Neuron (in vitro differentiated cells): ENCODE results near the gene CLEC1A.

Experiments
- H2AFZ ChIP-seq: one replicate; pipeline ENCODE4 v1.6.1; 2013; ENCODE audit warnings: low read depth, mild to moderate bottlenecking, inconsistent platforms, low read length, moderate library complexity
- H3K27me3 ChIP-seq: one replicate; pipeline ENCODE4 v1.6.1; 2013; ENCODE audit warnings: low read length; ENCODE audit not compliant: insufficient read depth
- H3K36me3 ChIP-seq: one replicate; pipeline ENCODE4 v1.6.1; 2013; ENCODE audit warnings: low read length; ENCODE audit not compliant: insufficient read depth
- H3K4me1 ChIP-seq: one replicate; pipeline ENCODE4 v1.6.1; 2013; ENCODE audit warnings: low read length; ENCODE audit not compliant: insufficient read depth
- H3K4me3 ChIP-seq: 2 replicates; pipeline ENCODE4 v1.5.1; 2013; ENCODE audit warnings: mild to moderate bottlenecking, low read length, moderate library complexity
- H3K9me3 ChIP-seq: one replicate; pipeline ENCODE4 v1.6.1; 2013; ENCODE audit warnings: low read length

CLEC1A gene

DNA sequence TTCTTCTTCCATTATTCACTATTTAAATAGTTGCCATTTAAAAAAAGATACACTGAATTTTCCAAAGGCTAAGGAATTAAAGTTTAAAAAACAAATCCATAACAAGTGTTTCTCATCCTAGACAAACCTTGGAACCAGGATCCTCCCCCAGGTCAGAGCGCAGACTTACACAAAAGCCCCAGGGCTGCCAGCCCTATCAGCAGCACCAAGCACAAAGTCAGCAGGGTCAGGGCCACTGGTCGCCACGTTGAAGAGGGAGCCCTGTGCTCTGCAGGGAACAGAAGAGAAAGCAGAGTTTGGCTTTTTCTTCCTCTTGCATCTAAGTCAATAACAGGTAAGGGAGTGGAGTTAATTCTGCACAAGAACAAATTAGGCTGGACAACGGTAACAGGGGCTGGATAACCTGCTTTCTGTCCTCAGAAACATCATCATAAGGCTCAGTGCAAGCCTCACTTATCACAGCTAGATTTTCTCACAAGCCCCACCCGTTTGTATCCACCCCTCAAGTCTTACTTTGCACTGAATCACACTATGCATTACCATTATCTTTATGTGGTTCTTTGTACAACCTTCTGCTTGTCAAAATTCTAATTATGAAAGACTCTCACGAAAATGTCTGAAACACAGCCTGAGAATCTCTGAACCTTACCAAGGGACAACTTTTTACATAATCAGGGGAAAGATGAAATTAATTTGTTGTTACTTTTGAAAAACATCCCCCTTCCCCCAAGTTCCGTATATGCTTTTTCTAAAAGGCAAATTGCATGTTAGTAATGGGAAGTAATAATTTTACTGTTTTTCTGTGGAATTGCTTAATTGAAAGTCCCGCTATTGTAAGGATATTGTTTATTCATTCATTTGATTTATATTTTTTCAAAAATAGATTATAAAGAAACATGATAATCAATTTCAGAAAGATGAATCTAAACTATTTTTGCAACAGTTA, 9.6 kb downstream of the CLEC1A start:
- no peaks in the 10 kb centered on the region for H3K27me3 ChIP-seq
- H2AFZ ChIP-seq, result no peak overlapping the region

DNA sequence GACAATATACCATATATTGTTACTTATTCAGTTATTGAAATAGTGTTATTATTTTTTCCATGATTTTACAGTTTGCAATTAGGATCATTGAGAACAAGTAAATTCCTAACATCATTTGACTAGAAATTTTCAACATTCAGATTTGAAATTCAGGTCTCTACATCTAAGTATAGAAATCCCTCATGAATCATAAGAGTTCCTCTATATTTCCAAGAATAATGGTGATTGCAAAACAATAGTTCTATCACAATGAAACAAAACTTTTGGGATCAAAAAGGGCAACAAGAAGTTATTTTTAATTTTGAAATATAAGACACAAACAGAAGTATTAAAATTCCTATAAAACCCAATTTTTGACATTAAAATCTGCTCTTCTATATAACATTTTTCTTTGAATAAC, 10.8 kb downstream of the CLEC1A start:
- H3K9me3 ChIP-seq, result no peaks in the 10 kb centered on the region
- no peak overlapping the region for H2AFZ ChIP-seq
- no peaks in the 10 kb centered on the region for H3K27me3 ChIP-seq
- H3K36me3 ChIP-seq, result no peaks in the 10 kb centered on the region
- H3K4me3 ChIP-seq, result no peak overlapping the region
- no peaks in the 10 kb centered on the region for H3K4me1 ChIP-seq

More for the DNA sequence above, 9.6 kb downstream of the CLEC1A start:
- H3K36me3 ChIP-seq, result no peaks in the 10 kb centered on the region
- H3K4me1 ChIP-seq, result no peaks in the 10 kb centered on the region
- H3K9me3 ChIP-seq, result no peaks in the 10 kb centered on the region
- no peak overlapping the region for H3K4me3 ChIP-seq

DNA sequence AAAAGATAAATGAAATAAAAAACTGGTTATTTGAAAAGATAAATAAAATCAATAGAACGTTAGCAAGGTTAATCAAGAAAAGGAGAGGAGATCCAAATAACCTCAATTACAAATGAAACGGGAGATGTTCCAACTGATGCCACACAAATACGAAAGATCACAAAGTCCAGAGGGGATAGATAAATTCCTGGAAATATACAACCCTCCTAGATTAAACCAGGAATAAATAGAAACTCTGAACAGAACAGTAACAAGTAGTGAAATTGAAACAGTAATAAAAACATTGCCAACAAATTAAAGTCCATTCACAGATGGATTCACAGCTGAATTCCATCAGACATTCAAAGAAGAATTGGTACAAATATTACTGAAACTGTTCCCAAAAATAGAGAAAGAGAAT, 12.4 kb downstream of the CLEC1A start:
- Histone ChIP-seq H3K9me3 (no peaks in the 10 kb centered on the region), H3K27me3 (no peaks in the 10 kb centered on the region), H2AFZ (no peak overlapping the region), H3K36me3 (no peaks in the 10 kb centered on the region), H3K4me1 (no peaks in the 10 kb centered on the region), H3K4me3 (no peak overlapping the region)

DNA sequence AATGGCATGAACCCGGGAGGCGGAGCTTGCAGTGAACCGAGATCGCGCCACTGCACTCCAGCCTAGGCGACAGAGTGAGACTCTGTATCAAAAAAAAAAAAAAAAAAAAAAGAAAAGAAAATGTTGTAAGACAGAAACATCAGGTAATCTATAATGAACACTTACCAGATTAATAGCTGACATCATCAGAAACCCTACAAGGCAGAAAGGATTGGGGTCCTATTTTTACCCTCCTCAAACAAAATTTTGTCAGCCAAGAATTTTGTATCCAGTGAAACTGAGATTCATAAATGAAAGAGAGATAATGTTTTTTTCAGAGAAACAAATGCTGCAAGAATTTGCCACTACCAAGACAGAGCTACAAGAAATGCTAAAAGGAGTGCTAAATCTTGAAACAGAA, 14.1 kb downstream of the CLEC1A start:
- Histone ChIP-seq H2AFZ (no peak overlapping the region), H3K9me3 (no peaks in the 10 kb centered on the region), H3K36me3 (no peaks in the 10 kb centered on the region), H3K27me3 (no peaks in the 10 kb centered on the region), H3K4me3 (no peak overlapping the region), H3K4me1 (no peaks in the 10 kb centered on the region)

DNA sequence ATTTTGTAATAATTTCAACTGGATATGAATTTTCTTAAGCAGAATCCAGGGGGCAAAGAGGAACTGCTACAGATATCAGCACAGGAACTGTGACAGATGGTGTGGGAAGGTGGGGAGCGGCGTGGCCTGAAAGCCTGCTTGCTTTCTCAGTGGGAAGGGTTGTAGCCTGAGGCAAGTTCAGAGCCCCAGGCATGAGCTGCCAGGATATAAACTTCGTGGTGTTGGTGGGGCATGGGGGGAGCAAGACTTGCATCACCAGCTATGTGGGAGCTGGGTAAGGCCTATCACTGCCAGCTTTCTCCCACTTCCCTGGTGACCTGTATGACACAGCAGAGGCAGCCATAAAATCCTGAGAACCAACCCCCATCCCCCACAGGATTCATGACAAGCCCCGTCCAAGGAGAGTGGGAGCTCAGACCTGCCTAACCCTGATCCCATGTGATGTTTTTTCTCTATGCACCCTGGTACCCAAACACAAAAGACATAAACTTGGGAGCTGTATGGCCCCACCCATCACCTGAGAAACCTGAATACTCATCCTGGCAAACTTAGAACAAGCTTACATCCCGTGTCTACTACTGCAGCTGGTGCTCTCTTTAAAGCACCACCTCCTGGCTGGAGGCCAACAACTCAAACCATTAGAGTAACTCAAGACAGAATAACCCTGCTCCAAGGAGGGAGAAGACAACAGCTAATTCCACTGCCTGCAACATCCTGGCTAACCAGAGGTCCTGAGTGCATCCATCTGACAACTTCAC, 16.5 kb downstream of the CLEC1A start:
- Histone ChIP-seq H3K4me3 (no peak overlapping the region), H3K27me3 (no peaks in the 10 kb centered on the region), H2AFZ (no peak overlapping the region), H3K36me3 (no peaks in the 10 kb centered on the region), H3K4me1 (no peaks in the 10 kb centered on the region), H3K9me3 (no peaks in the 10 kb centered on the region)

DNA sequence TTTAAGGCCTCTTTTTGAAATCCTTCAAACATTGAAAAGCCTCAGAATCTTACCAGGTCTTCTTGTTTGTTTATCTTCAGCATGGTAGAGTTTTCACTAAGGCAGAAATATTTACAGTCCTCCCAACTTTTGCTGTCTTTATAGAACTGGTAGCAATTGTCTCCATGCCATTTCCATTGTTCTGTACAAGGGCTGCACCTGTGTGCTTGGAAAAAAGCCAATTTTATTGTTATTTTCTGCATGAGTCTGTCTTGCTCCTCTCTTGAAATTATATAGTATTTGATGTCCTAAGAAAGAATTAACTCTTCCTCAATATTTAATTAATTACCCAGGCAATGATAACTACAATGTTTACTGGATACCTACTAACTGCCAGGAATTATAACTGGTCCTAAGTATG, 23.3 kb downstream of the CLEC1A start:
- Histone ChIP-seq H3K4me3 (no peak overlapping the region), H3K4me1 (no peaks in the 10 kb centered on the region), H3K36me3 (no peaks in the 10 kb centered on the region), H2AFZ (no peak overlapping the region), H3K27me3 (no peaks in the 10 kb centered on the region), H3K9me3 (no peaks in the 10 kb centered on the region)

DNA sequence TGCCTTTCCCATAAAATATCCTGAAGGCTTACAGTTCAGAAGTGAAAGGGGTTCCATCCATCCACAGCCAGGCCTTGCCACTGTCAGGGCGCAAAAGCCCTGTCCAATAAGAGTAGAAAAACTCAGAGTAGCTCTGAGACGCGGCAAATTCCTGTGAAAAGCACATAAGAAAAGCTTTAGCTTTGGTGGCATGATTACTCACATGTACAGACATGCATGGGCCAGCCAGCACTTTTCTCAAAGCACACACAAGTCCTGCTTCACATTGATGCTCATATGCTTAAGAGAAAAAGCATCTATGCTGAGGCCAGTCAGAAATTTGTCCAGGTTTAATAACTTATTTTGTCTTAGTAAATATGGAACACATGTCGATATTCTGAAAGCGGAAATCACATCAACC, 25.5 kb downstream of the CLEC1A start:
- H3K27me3 ChIP-seq, result no peaks in the 10 kb centered on the region
- H3K36me3 ChIP-seq, result no peaks in the 10 kb centered on the region
- H3K4me1 ChIP-seq, result no peaks in the 10 kb centered on the region
- H3K4me3 ChIP-seq, result no peak overlapping the region
- H3K9me3 ChIP-seq, result no peaks in the 10 kb centered on the region
- H2AFZ ChIP-seq, result no peak overlapping the region

DNA sequence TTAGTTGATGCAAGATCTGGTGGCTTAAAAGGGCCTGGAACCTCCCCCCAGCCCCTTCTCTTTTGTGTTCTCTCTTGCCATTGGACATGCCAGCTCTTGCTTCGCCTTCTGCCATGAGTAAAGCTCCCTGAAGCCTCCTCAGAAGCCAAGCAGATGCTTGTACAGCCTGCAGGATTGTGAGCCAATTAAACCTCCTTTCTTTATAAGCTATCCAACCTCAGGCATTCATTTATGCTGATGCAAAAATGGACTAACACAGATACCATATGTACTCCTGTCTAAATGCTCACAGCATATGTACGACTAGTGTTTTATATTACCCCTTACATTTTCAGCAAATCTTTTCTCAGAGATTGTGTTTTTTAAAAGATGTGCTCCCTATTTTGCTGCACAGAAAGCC, 26.7 kb downstream of the CLEC1A start:
- Histone ChIP-seq H3K36me3 (no peaks in the 10 kb centered on the region), H2AFZ (no peak overlapping the region), H3K4me1 (no peaks in the 10 kb centered on the region), H3K27me3 (no peaks in the 10 kb centered on the region), H3K9me3 (no peaks in the 10 kb centered on the region), H3K4me3 (no peak overlapping the region)

DNA sequence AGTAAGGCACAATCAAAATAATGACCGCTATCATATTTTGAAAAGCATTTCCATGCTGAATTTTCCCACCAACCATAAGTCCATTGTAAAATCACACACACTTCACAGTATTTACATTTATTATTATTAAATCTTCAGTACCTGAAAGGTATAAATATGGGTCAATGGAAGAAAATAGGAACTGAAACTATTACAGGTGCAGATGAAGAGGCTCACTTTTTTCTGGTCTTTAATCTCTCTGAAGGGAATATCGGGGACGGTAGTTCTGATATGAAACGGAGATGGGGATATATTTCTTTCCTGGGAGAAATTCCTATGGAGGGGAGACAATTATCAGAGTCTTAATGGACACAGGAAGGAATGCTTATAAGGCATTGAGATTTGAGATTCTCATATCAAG, 28.4 kb downstream of the CLEC1A start:
- Histone ChIP-seq H3K4me3 (no peak overlapping the region), H2AFZ (no peak overlapping the region), H3K9me3 (no peaks in the 10 kb centered on the region), H3K4me1 (no peaks in the 10 kb centered on the region), H3K36me3 (no peaks in the 10 kb centered on the region), H3K27me3 (no peaks in the 10 kb centered on the region)

DNA sequence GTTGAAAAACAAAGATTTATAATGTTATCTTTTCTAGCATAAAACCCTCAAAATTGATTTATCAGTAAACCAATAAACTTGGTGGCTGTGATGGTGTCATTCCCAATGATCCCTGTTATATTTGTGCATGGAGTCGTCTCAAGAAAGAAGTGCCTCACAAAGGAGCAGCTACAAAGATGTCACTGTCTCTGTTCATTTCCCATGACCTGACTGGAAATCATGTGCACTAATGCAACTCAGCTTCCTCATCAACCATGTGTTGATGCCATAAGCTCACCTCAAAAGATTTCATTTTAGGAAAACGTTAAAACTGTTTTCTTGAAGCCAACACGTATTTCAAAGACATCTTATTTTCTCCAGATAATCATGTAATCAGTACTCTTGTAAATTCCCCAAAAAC, 28.8 kb downstream of the CLEC1A start:
- no peaks in the 10 kb centered on the region for H3K9me3 ChIP-seq

DNA sequence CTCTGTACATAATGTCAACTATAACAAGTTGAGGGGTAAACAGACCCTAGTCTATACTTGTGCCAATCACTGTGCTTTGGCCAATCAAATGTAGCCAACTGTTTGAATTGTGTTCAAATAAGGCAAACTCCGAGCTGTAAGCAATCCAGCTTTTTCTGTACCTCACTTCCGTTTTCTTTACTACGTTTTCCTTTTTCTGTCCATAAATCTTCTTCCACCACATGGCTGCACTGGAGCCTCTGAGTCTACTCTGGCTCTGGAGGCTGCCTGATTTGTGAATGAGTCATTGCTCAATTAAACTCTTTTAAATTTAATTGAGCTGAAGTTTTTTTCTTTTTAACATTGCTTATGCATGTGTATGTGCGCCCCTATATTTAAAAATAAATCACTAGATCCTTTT, 29.7 kb downstream of the CLEC1A start:
- Histone ChIP-seq H2AFZ (no peak overlapping the region), H3K4me3 (no peak overlapping the region), H3K27me3 (no peaks in the 10 kb centered on the region), H3K9me3 (no peaks in the 10 kb centered on the region), H3K4me1 (no peaks in the 10 kb centered on the region), H3K36me3 (no peaks in the 10 kb centered on the region)

More for the DNA sequence above, 28.8 kb downstream of the CLEC1A start:
- H3K4me1 ChIP-seq, result no peaks in the 10 kb centered on the region
- H3K36me3 ChIP-seq, result no peaks in the 10 kb centered on the region
- H2AFZ ChIP-seq, result no peak overlapping the region
- no peaks in the 10 kb centered on the region for H3K27me3 ChIP-seq
- H3K4me3 ChIP-seq, result no peak overlapping the region

DNA sequence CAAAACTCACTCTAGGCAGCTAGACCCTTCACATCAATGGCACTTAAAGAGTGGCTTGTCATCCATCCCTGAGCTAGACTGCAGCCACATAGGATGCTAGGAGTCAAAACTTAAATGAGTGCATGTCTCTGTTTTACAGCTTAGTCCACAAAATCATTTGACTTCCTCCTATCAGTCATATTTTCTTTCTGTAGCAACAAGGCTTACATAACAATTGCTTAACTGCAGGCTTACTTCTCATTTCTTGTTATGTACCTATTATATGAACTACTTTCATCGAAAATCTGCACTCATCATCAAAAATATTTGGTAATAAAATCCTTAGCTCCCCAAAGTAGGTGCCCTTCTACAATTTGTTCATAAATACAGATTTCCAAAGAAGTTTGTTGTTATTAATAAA, 30.1 kb downstream of the CLEC1A start:
- Histone ChIP-seq H3K36me3 (no peaks in the 10 kb centered on the region), H3K4me3 (no peak overlapping the region), H3K4me1 (no peaks in the 10 kb centered on the region), H2AFZ (no peak overlapping the region), H3K9me3 (no peaks in the 10 kb centered on the region), H3K27me3 (no peaks in the 10 kb centered on the region)

DNA sequence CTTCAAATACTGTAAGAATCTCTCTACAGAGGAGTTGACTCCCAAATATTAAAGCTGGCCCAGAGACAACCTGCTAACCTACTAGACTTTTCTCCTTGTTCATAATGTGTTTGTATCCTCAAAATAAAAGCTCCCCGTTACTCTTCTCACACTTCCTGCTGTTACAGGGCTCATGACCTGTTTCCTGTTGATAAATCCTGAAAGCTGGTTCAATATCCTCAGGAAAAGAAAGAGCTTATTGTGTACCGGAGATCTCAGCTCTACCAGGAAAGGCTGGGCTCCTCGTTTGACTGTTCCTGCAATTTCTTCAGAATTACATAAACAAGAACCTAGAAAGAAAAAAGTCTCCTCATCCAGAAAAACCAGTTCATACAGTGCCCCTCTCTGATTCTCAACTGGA, 30.8 kb downstream of the CLEC1A start:
- Histone ChIP-seq H2AFZ (no peak overlapping the region), H3K4me3 (no peak overlapping the region), H3K27me3 (no peaks in the 10 kb centered on the region), H3K4me1 (no peaks in the 10 kb centered on the region), H3K36me3 (no peaks in the 10 kb centered on the region), H3K9me3 (no peaks in the 10 kb centered on the region)
